GM23338 (cell line): ENCODE measurements around the gene PUM2.

ENCODE experiments used
- CTCF ChIP-seq, 2 experiments: fragments of 200-600 bp in 1 of 2; sonication (generic) in 1 of 2; conservative IDR thresholded peaks; 2 replicates each; pipeline versions ENCODE4 v1.5.1 to v1.6.1; 2016 to 2017; ENCODE audit warnings: antibody characterized with exemption in 2 of 2, low read depth in 2 of 2, mild to moderate bottlenecking in 2 of 2, moderate library complexity in 1 of 2
- EZH2 ChIP-seq: fragments of 200-600 bp; sonication (generic); IDR thresholded peaks from one replicate; pipeline ENCODE4 v1.8.0; 2017; ENCODE audit warnings: antibody characterized with exemption, mild to moderate bottlenecking, low read depth; ENCODE audit not compliant: unreplicated experiment
- POLR2AphosphoS5 ChIP-seq: IDR thresholded peaks from 2 replicates; pipeline ENCODE4 v1.6.1; 2016; ENCODE audit warnings: antibody characterized with exemption, low read depth
- REST ChIP-seq: IDR thresholded peaks from one replicate; pipeline ENCODE4 v1.6.1; 2018; ENCODE audit warnings: antibody characterized with exemption; ENCODE audit not compliant: unreplicated experiment
- STAT1 ChIP-seq: IDR thresholded peaks from one replicate; pipeline ENCODE4 v1.6.1; 2016; ENCODE audit warnings: antibody characterized with exemption; ENCODE audit not compliant: unreplicated experiment

- no peak for TF ChIP-seq CTCF (conservative IDR thresholded peaks at IDR 0.05; ENCODE audit: low read depth in 2 of 2)
- TF ChIP-seq REST: no peak
- no peak for TF ChIP-seq EZH2
- no peak for TF ChIP-seq STAT1
- no peak for TF ChIP-seq POLR2AphosphoS5
Measured at GRCh38 chr2:20294231-20294630, 56.4 kb downstream of the PUM2 start.
